GM12878 (cell line): ENCODE data around the gene NOSTRIN. TPM values are rescaled to one million over a fixed set of nuclear protein-coding genes. Genes with fewer than 3 reads are reported as not detected.
"Not testable (repeated sequence)": the region's sequence is repeated elsewhere in the genome, so short reads cannot be mapped to it uniquely, and the experiment has no call there.

Experiments
- ATAC-seq: fragments of 200-7000 bp; cut with Tn5 transposase; 3 replicates; pipeline ENCODE4 v1.9.1; 2020; ENCODE audit warnings: mild to moderate bottlenecking, moderate library complexity
- BruUV-seq: library from RNA; stranded (reverse); fragments of 400-500 nt; replicated peaks from 2 replicates; lab custom pipeline; 2021; lab: Mats Ljungman, UMichigan
- CTCF ChIA-PET: fragments of 300-600 bp; sonication (Branson Sonifier 250); formaldehyde crosslinking; extraction: SDS; loops from one replicate; lab custom pipeline; 2021; ENCODE audit warnings: inconsistent platforms; lab: Yijun Ruan, JAX
- POLR2A ChIA-PET: fragments of 350-600 bp; formaldehyde crosslinking; extraction: SDS; loops from one replicate; lab custom pipeline; 2021; ENCODE audit warnings: inconsistent platforms; lab: Charles Lee
- RAD21 ChIA-PET: fragments of 300-600 bp; sonication (Branson Sonifier 250); formaldehyde crosslinking; loops from one replicate; lab custom pipeline; 2023; ENCODE audit warnings: antibody characterized with exemption; ENCODE audit not compliant: unreplicated experiment; lab: Charles Lee
- SMC1A ChIA-PET: fragments of 300-600 bp; sonication (Branson Sonifier 250); formaldehyde crosslinking; loops from one replicate; lab custom pipeline; 2023; ENCODE audit not compliant: unreplicated experiment, uncharacterized antibody; lab: Charles Lee
- DNase-seq: peaks from one replicate; pipeline ENCODE4 v3.0.0-alpha.2; 2011; ENCODE audit warnings: low read depth, low spot score
- FAIRE-seq: peaks from 3 replicates; lab custom pipeline; 2011; peaks lifted over from hg19 to GRCh38; lab: Jason Lieb, UNC
- H2AFZ ChIP-seq: 2 replicates; pipeline ENCODE4 v1.6.0; 2011; ENCODE audit warnings: low read depth, low read length, control low read depth; ENCODE audit not compliant: control insufficient read depth
- H3K27ac ChIP-seq: 2 replicates; pipeline ENCODE4 v1.5.1; 2011; ENCODE audit warnings: control low read depth; ENCODE audit not compliant: control insufficient read depth, insufficient read depth
- H3K27me3 ChIP-seq, 2 experiments: replicated peaks in 1 of 2; 2 replicates each; pipeline versions ENCODE4 v1.6.0 to v1.6.1; 2011; ENCODE audit warnings: low read length in 1 of 2; ENCODE audit not compliant: control insufficient read depth in 2 of 2, insufficient read depth in 2 of 2
- H3K36me3 ChIP-seq, 2 experiments: 2 replicates each; pipeline ENCODE4 v1.5.1; 2011; ENCODE audit warnings: low read length in 1 of 2; ENCODE audit not compliant: control insufficient read depth in 2 of 2, insufficient read depth in 2 of 2
- H3K4me1 ChIP-seq: 2 replicates; pipeline ENCODE4 v1.6.1; 2011; ENCODE audit warnings: mild to moderate bottlenecking, low read length, moderate library complexity, mixed read lengths; ENCODE audit not compliant: control insufficient read depth, insufficient read depth
- H3K4me2 ChIP-seq: 2 replicates; pipeline ENCODE4 v1.6.0; 2011; ENCODE audit warnings: control low read depth; ENCODE audit not compliant: control insufficient read depth, insufficient read depth
- H3K4me3 ChIP-seq: fragments of 200-600 bp; sonication (generic); 2 replicates; pipeline ENCODE4 v1.5.1; 2016
- H3K79me2 ChIP-seq: 2 replicates; pipeline ENCODE4 v1.6.0; 2011; ENCODE audit warnings: low read length; ENCODE audit not compliant: control insufficient read depth, insufficient read depth
- H3K9ac ChIP-seq: 2 replicates; pipeline ENCODE4 v1.8.0; 2011; ENCODE audit warnings: low read length, control low read depth, mixed read lengths; ENCODE audit not compliant: control insufficient read depth, insufficient read depth
- H3K9me3 ChIP-seq: replicated peaks from 3 replicates; pipeline ENCODE4 v1.5.1; 2011; ENCODE audit warnings: mild to moderate bottlenecking, low read length; ENCODE audit not compliant: control insufficient read depth, insufficient read depth
- H4K20me1 ChIP-seq: 2 replicates; pipeline ENCODE4 v1.6.0; 2011; ENCODE audit not compliant: control insufficient read depth, insufficient read depth
- WGBS: methylation state at CpG from one replicate; pipeline ENCODE4 v1.1.6; 2016; ENCODE audit warnings: low lambda C conversion rate; ENCODE audit not compliant: insufficient replicate concordance, insufficient coverage; ENCODE audit errors: missing lambda C conversion rate; 5-methylcytosine and 5-hydroxymethylcytosine counted together
- in situ Hi-C: fragments of 300-500 bp; cut with MboI; formaldehyde crosslinking; loops from 9 replicates; pipeline ENCODE4 v1.14.3; 2018; ENCODE audit warnings: mixed read lengths
- intact Hi-C: fragments of 100-400 bp; cut with micrococcal nuclease; formaldehyde crosslinking; loops from one replicate; pipeline ENCODE4 v1.14.2; 2022; ENCODE audit not compliant: unreplicated experiment
- polyA plus RNA-seq, 11 experiments: library from polyadenylated mRNA; depleted of rRNA in 4 of 11; unstranded in 6 of 11; stranded (reverse) in 5 of 11; fragments of >200 nt; fragmentation: Nextera tagmentation in 4 of 11; fragmentation: Illumina TruSeq in 1 of 11; extraction: Ambion mirVana in 4 of 11; extraction: Trizol in 1 of 11; gene quantifications; 1 replicate in 1 of 11; 2 replicates in 10 of 11; pipeline versions ENCODE4 v1.2.1 to v1.2.3, GENCODE V29; 2011 to 2016; ENCODE audit warnings: inconsistent platforms in 2 of 11, missing spikeins in 2 of 11, low read depth in 1 of 11
- total RNA-seq, 4 experiments: library from RNA; depleted of rRNA in 3 of 4; stranded (reverse); fragments of >200 nt in 3 of 4; fragmentation: Illumina TruSeq in 1 of 4; extraction: Trizol in 1 of 4; gene quantifications; 2 replicates each; pipeline versions ENCODE4 v1.2.1 to v1.2.3, GENCODE V29; 2013 to 2021

NOSTRIN gene
- total and polyA plus RNA-seq, 10 of the 15 experiments (the other 5 are each of a cell fraction or from before 2014, with no cell fraction given), result 0.13 to 0.42 (median 0.37) TPM; not detected in 5

DNA sequence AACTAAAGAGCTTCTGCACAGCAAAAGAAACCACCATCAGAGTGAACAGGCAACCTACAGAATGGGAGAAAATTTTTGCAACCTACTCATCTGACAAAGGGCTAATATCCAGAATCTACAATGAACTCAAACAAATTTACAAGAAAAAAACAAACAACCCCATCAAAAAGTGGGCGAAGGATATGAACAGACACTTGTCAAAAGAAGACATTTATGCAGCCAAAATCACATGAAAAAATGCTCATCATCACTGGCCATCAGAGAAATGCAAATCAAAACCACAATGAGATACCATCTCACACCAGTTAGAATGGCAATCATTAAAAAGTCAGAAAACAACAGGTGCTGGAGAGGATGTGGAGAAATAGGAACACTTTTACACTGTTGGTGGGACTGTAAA, 67.9 kb downstream of the NOSTRIN start:
- H3K4me2 ChIP-seq, RAD21 ChIA-PET, H3K9me3 ChIP-seq, H2AFZ ChIP-seq, H3K4me3 ChIP-seq, intact Hi-C loops, H3K9ac ChIP-seq, FAIRE-seq, H3K36me3 ChIP-seq, DNase-seq, BruUV-seq, ATAC-seq, SMC1A ChIA-PET, H3K4me1 ChIP-seq, H4K20me1 ChIP-seq, H3K27me3 ChIP-seq, H3K27ac ChIP-seq, POLR2A ChIA-PET, CTCF ChIA-PET, in situ Hi-C loops, H3K79me2 ChIP-seq: not testable (repeated sequence)
- WGBS, result 100% methylated on average over 1 of the region's 1 CpG

DNA sequence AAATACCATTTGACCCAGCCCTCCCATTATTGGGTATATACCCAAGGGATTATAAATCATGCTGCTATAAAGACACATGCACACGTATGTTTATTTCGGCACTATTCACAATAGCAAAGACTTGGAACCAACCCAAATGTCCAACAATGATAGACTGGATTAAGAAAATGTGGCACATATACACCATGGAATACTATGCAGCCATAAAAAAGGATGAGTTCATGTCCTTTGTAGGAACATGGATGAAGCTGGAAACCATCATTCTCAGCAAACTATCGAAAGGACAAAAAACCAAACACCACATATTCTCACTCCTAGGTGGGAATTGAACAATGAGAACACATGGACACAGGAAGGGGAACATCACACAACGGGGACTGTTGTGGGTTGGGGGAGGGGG, 68.4 kb downstream of the NOSTRIN start:
- H3K36me3 ChIP-seq, FAIRE-seq, DNase-seq, in situ Hi-C loops, H3K4me1 ChIP-seq, SMC1A ChIA-PET, intact Hi-C loops, H3K4me2 ChIP-seq, H3K27ac ChIP-seq, H3K9ac ChIP-seq, BruUV-seq, CTCF ChIA-PET, H3K9me3 ChIP-seq, ATAC-seq, H3K79me2 ChIP-seq, H4K20me1 ChIP-seq, H3K27me3 ChIP-seq, POLR2A ChIA-PET, H2AFZ ChIP-seq, H3K4me3 ChIP-seq, RAD21 ChIA-PET: not testable (repeated sequence)
- WGBS, result 98% methylated on average over 4 of the region's 4 CpGs
